Common myeloid progenitor, CD34-positive (primary cell): Measurements from ENCODE around the gene REXO4. TPM values are rescaled to one million over a fixed set of nuclear protein-coding genes. Genes with fewer than 3 reads are reported as not detected.

Source experiments
- CTCF ChIA-PET: fragments of 350-600 bp; sonication (Branson Sonifier 250); formaldehyde crosslinking; loops from one replicate; lab custom pipeline; 2021; ENCODE audit warnings: antibody characterized with exemption; lab: Charles Lee
- POLR2A ChIA-PET: fragments of 350-600 bp; sonication (Branson Sonifier 250); formaldehyde crosslinking; loops from one replicate; lab custom pipeline; 2021; ENCODE audit warnings: antibody characterized with exemption; lab: Charles Lee
- DNase-seq, 3 donors: peaks; one replicate each; pipeline versions ENCODE4 v3.0.0 to v3.0.0-alpha.2; 2013
- H3K27ac ChIP-seq, 2 experiments: 1 replicate in 1 of 2; 2 replicates in 1 of 2; pipeline ENCODE4 v1.7.0; 2013; ENCODE audit warnings: inconsistent platforms in 2 of 2, low read length in 2 of 2, mild to moderate bottlenecking in 2 of 2, low read depth in 1 of 2, moderate library complexity in 1 of 2; ENCODE audit not compliant: severe bottlenecking in 2 of 2, insufficient read depth in 1 of 2, poor library complexity in 1 of 2
- H3K27me3 ChIP-seq, 5 experiments: replicated peaks in 2 of 5; 1 replicate in 3 of 5; 2 replicates in 2 of 5; pipeline versions ENCODE4 v1.6.1 to v1.7.0; 2013; ENCODE audit warnings: low read length in 4 of 5, mild to moderate bottlenecking in 2 of 5, moderate library complexity in 2 of 5, inconsistent platforms in 1 of 5; ENCODE audit not compliant: insufficient read depth in 5 of 5, control insufficient read depth in 4 of 5
- H3K36me3 ChIP-seq, 4 experiments: 1 replicate in 2 of 4; 2 replicates in 2 of 4; pipeline versions ENCODE4 v1.6.1 to v1.7.0; 2013; ENCODE audit warnings: low read length in 3 of 4, control low read depth in 1 of 4, mild to moderate bottlenecking in 1 of 4; ENCODE audit not compliant: control insufficient read depth in 4 of 4, insufficient read depth in 4 of 4
- H3K4me1 ChIP-seq, 4 experiments: 1 replicate in 3 of 4; 2 replicates in 1 of 4; pipeline versions ENCODE4 v1.6.1 to v1.7.1; 2013; ENCODE audit warnings: low read length in 3 of 4, mild to moderate bottlenecking in 3 of 4, control low read depth in 1 of 4, inconsistent platforms in 1 of 4, moderate library complexity in 1 of 4; ENCODE audit not compliant: control insufficient read depth in 4 of 4, insufficient read depth in 4 of 4; ENCODE audit errors: control extremely low read depth in 1 of 4
- H3K4me3 ChIP-seq, 7 experiments: 1 replicate in 4 of 7; 2 replicates in 3 of 7; pipeline versions ENCODE4 v1.5.1 to v1.7.0; 2013; ENCODE audit warnings: mild to moderate bottlenecking in 7 of 7, low read length in 6 of 7, moderate library complexity in 6 of 7, inconsistent platforms in 2 of 7, low read depth in 2 of 7, control low read depth in 1 of 7; ENCODE audit not compliant: insufficient read depth in 4 of 7, control insufficient read depth in 1 of 7; ENCODE audit errors: extremely low read depth in 1 of 7
- H3K9me3 ChIP-seq, 5 experiments: 1 replicate in 4 of 5; 2 replicates in 1 of 5; pipeline versions ENCODE4 v1.6.1 to v1.7.1; 2013; ENCODE audit warnings: low read length in 4 of 5, mild to moderate bottlenecking in 2 of 5, inconsistent platforms in 1 of 5, low read depth in 1 of 5, moderate library complexity in 1 of 5; ENCODE audit not compliant: control insufficient read depth in 4 of 5, insufficient read depth in 2 of 5; ENCODE audit errors: control extremely low read depth in 1 of 5
- WGBS: methylation state at CpG from one replicate; pipeline ENCODE4 v1.1.5; 2013; ENCODE audit not compliant: insufficient coverage; 5-methylcytosine and 5-hydroxymethylcytosine counted together
- polyA plus RNA-seq: library from polyadenylated mRNA; unstranded; fragments of 120-200 nt; gene quantifications from one replicate; pipeline ENCODE4 v1.2.1, GENCODE V29; 2013

Gene REXO4, protein sequence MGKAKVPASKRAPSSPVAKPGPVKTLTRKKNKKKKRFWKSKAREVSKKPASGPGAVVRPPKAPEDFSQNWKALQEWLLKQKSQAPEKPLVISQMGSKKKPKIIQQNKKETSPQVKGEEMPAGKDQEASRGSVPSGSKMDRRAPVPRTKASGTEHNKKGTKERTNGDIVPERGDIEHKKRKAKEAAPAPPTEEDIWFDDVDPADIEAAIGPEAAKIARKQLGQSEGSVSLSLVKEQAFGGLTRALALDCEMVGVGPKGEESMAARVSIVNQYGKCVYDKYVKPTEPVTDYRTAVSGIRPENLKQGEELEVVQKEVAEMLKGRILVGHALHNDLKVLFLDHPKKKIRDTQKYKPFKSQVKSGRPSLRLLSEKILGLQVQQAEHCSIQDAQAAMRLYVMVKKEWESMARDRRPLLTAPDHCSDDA
- polyA plus RNA-seq = 36.6 TPM

DNA sequence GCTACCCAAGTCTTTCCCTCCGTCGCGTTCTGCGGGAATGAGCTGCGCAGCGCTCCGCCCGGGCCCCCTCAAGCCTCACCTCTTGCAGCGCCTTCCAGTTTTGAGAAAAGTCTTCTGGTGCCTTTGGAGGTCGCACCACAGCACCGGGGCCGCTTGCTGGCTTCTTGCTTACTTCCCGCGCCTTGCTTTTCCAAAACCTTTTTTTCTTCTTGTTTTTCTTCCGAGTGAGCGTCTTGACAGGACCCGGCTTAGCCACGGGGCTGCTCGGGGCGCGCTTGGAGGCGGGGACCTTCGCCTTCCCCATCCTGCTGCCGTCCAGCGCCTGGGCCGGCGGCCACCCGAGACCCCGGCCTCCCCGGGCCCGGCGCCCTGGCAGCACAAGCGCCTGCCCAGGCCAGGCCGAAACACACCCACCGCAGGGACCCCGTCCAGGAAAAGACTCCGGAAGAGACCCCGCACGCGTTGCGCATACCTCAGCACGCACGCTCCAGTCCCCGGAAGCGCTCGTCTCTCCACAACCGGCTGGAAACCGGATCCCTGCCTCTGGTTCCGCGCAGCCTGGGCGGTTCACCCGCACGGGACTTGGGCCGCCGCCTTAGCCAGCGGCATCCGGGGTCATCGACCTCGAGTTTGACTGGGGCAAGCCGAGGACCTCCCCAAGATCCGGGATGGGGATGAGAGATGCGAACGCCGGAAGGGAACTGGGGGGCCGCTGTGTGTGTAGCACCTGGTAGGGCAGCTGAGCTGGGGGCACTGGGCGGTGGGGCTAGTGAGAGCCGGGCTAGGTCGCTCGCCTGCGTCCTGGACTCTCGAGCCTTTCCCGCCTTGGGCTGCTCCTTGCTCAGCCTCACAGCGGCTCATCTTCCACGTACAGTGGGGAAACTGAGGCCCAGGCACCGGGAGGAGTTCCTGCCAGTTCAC is at the start of gene REXO4:
TSS of gene REXO4 (minus strand) at position 470 of the 921 bp plus-strand sequence. CDS start at position 304, 166 bp downstream.
- H3K27ac ChIP-seq = peak within 1 kb of the TSS; percentile 84 to 93
- peaks cover 6 to 31% (median 16%) of the 10 kb centered on the region in 4 experiments for H3K36me3 ChIP-seq
- POLR2A ChIA-PET = interaction anchor here (0.8 kb wide), 1 partner anchor 70 kb away, joined by 3 read pairs; the partner anchor contains the start of genes MED22 and RPL7A
- H3K4me1 ChIP-seq = peaks cover 14 to 35% (median 27%) of the 10 kb centered on the region in 4 experiments
- CTCF ChIA-PET = interaction anchor here (1.1 to 2.7 kb wide), 8 partner anchors 10 to 62 kb away, joined by 3 to 9 read pairs (median 4); partner anchors contain the start of genes STKLD1, SURF1 and SURF2
- no peaks in the 10 kb centered on the region for H3K9me3 ChIP-seq
- under 1% methylated on average over 65 of the region's 75 CpGs for WGBS
- peak; percentile 89 to 92 (median 90) for DNase-seq
- H3K27me3 ChIP-seq = no peaks in the 10 kb centered on the region
- peak within 1 kb of the TSS; percentile 83 to 95 (median 87) for H3K4me3 ChIP-seq

DNA sequence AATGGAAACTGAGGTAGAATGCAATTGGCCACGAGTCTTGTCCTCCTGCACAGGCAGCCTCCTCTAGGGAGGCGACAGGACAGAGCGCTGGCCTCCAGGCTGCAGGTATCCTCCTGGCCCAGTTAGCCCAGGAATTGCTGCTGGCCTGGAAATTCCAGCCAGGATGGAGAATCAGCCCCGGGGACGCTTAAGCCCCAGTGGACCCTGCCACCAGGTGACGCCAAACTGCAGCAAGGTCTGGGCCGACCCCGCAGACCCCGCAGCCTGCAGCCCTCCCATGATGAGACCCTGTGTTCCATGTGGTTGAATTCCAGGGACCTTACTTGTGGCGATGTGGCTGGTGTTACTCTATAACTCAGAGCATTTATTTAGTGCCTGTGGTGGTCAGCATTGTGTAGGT is 49.3 kb upstream of the REXO4 start:
- WGBS = 97% methylated on average over 8 of the region's 10 CpGs
- peaks cover 0 to 14% (median 5%) of the 10 kb centered on the region in 4 experiments for H3K4me1 ChIP-seq
- CTCF ChIA-PET = no interaction called here
- POLR2A ChIA-PET = no interaction called here
- no peaks in the 10 kb centered on the region for H3K9me3 ChIP-seq
- H3K36me3 ChIP-seq = peaks cover 0 to 8% (median 2%) of the 10 kb centered on the region in 4 experiments
- no peak overlapping the region for H3K4me3 ChIP-seq
- DNase-seq = no peak
- H3K27me3 ChIP-seq = no peaks in the 10 kb centered on the region
- H3K27ac ChIP-seq = no peak overlapping the region

DNA sequence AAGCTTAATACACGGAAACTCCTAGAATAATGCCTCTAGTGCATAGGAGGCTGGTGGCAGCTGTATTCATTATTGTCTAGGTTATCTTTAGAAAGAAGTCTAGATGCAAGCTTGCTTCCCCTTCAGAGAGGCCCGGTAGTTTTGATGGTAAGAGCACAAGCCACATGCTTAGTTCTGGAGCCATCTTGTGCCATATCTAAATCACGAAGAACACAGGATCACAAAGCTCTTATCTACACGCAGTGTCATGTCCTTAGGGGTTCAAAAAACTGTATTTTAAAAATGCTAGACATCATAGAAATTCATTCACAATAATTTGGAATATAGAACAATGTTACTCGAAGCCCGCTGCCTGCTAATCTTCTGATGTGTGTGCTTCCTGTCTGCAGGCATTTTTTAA is 48.2 kb upstream of the REXO4 start:
- POLR2A ChIA-PET = no interaction called here
- Histone ChIP-seq H3K27me3 (no peaks in the 10 kb centered on the region), H3K27ac (no peak overlapping the region), H3K4me3 (no peak overlapping the region), H3K4me1 (peaks cover 0 to 5% (median 2%) of the 10 kb centered on the region in 4 experiments), H3K9me3 (no peaks in the 10 kb centered on the region), H3K36me3 (peaks cover 0 to 3% (median 0%) of the 10 kb centered on the region in 4 experiments)
- CTCF ChIA-PET = interaction anchor here (0.7 to 1.2 kb wide), 2 partner anchors 50 to 227 kb away, joined by 4 read pairs; no protein-coding TSS in a partner anchor
- 56% methylated on average over 1 of the region's 6 CpGs for WGBS
- DNase-seq = no peak

DNA sequence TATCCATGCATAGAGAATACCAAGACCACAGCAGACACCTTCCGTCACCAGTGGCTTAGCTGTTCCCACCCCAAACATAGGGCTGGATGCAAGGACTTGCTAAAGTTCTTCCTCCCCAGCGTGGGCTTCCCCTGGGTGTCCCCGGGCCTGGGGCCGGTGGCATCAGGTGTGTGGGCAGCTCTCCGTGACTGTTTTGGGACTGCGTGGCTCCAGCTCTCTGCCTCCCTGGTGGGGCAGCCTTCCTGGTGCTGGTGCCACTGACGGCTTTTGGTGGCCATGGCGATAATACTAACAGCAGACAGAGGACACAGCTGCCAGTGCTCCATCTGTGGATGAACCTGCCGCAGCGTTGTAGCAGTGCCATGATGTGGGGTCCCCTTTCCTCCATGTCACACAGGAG is 46.8 kb upstream of the REXO4 start:
- no peaks in the 10 kb centered on the region for H3K27me3 ChIP-seq
- no peaks in the 10 kb centered on the region for H3K9me3 ChIP-seq
- peaks cover 0 to 3% (median 0%) of the 10 kb centered on the region in 4 experiments for H3K36me3 ChIP-seq
- ChIA-PET CTCF (interaction anchor here (1.2 kb wide), 2 partner anchors 10 to 48 kb away, joined by 4 read pairs; no protein-coding TSS in a partner anchor), POLR2A (no interaction called here)
- peaks cover 0 to 7% (median 6%) of the 10 kb centered on the region in 4 experiments for H3K4me1 ChIP-seq
- no peak overlapping the region for H3K4me3 ChIP-seq
- DNase-seq = no peak
- H3K27ac ChIP-seq = no peak overlapping the region
- WGBS = 99% methylated on average over 9 of the region's 10 CpGs

DNA sequence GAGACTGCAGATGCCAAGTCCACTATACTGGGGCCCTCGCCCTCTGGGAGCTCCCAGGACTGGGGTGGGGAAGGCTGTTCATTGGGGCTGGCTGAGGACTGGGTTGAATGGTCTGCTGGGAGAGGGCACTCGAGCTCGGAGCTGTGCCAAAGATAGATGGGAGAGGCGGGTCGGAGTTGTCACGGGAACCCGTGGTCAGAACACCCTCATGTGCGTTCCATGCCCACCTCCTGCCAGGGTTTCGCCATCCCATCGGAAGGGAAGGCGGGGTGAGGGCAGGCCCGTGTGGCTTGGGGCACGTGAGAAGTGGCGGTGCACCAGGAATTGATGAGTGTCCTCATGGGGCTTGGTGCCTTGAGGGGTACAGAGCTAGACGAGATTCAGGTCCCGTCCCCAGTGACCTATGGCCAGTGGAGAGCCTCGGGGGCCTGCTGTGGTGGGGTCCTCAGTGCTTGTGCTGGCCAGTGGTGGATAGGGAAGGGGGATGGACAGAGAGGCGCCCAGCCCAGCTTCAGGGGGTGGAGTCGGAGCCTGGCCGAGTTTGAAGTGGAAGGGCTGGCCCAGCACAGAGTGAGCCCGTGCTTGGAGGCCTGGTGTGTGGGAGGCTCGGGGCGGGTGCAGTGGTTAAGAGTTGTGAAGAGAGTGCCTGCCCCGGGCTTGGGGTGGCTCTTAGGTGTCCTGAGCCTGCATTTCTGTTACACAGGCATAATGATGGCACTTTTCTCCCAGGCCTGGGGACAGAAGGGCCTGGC is 46.2 kb upstream of the REXO4 start:
- POLR2A ChIA-PET = no interaction called here
- CTCF ChIA-PET = interaction anchor here (1.2 to 1.3 kb wide), 2 partner anchors 10 kb away, joined by 3 to 4 read pairs; no protein-coding TSS in a partner anchor
- no peaks in the 10 kb centered on the region for H3K27me3 ChIP-seq
- 98% methylated on average over 18 of the region's 24 CpGs for WGBS
- no peak overlapping the region for H3K4me3 ChIP-seq
- H3K27ac ChIP-seq = no peak overlapping the region
- no peak for DNase-seq
- H3K4me1 ChIP-seq = peaks cover 2 to 11% (median 10%) of the 10 kb centered on the region in 4 experiments
- peaks cover 0 to 3% (median 0%) of the 10 kb centered on the region in 4 experiments for H3K36me3 ChIP-seq
- no peaks in the 10 kb centered on the region for H3K9me3 ChIP-seq

DNA sequence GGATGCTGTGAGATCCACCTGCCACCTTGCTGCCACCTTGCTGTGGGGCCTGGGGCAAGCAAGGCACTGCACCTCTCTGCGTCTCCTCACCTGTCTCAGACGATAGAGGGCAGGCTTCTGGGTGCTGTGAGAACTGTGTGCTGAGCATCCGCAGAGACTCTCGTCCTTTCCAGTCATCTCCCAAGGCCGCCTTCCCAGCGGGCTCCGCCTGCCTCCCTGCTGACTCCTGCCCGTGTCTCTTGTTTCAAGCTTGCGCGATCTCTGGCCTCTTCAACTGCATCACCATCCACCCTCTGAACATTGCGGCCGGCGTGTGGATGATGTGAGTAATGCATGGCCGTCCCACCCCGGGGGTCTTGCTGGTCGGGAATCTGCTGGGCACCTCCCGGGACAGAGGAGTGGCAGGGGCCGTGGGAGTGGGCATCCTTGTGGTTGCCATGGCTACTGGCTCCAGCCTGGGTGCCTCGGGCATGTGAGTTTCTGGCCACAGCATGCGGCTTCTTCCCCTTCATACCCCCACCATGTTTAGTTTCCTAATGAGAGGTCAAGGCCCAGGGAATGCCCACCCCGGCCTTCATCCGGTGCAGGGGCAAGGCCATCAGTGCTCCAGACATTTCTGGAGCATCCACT is 45.5 kb upstream of the REXO4 start:
- POLR2A ChIA-PET = no interaction called here
- H3K4me3 ChIP-seq = no peak overlapping the region
- 97% methylated on average over 22 of the region's 22 CpGs for WGBS
- peaks cover 3 to 17% (median 16%) of the 10 kb centered on the region in 4 experiments for H3K4me1 ChIP-seq
- CTCF ChIA-PET = interaction anchor here (1.3 kb wide), 1 partner anchor 9 kb away, joined by 3 read pairs; no protein-coding TSS in a partner anchor
- no peak overlapping the region for H3K27ac ChIP-seq
- H3K9me3 ChIP-seq = no peaks in the 10 kb centered on the region
- H3K27me3 ChIP-seq = no peaks in the 10 kb centered on the region
- DNase-seq = no peak
- H3K36me3 ChIP-seq = peaks cover 0 to 3% (median 0%) of the 10 kb centered on the region in 4 experiments
